K562 (cell line): ENCODE data around the gene SLC10A4. TPM values are rescaled to one million over a fixed set of nuclear protein-coding genes. Genes with fewer than 3 reads are reported as not detected.

ENCODE experiments used
- CTBP1 ChIP-seq: fragments of 450-650 bp; IDR thresholded peaks from 2 replicates; pipeline ENCODE4 v1.6.1; 2016; ENCODE audit warnings: borderline replicate concordance
- HLTF ChIP-seq: fragments of 450-650 bp; IDR thresholded peaks from 2 replicates; pipeline ENCODE4 v1.6.1; 2016
- NCOA1 ChIP-seq: fragments of 450-650 bp; IDR thresholded peaks from 2 replicates; pipeline ENCODE4 v1.6.1; 2016; ENCODE audit warnings: low read depth
- SMARCE1 ChIP-seq: fragments of 450-650 bp; IDR thresholded peaks from 2 replicates; pipeline ENCODE4 v1.7.1; 2016; ENCODE audit warnings: mild to moderate bottlenecking
- ZNF124 ChIP-seq: sonication (generic); formaldehyde crosslinking; IDR thresholded peaks from 2 replicates; pipeline ENCODE4 v1.8.1; 2022; ENCODE audit warnings: missing genetic modification reagents
- ZNF263 ChIP-seq: sonication (generic); formaldehyde crosslinking; IDR thresholded peaks from 2 replicates; pipeline ENCODE4 v1.8.0; 2022; ENCODE audit warnings: mild to moderate bottlenecking, missing genetic modification reagents, borderline replicate concordance
- ZNF41 ChIP-seq: fragments of 250-450 bp; sonication (Bioruptor Pico); conservative IDR thresholded peaks from 2 replicates; pipeline ENCODE4 v1.4.0; 2020; ENCODE audit warnings: mild to moderate bottlenecking
- polyA plus RNA-seq, 8 experiments: library from polyadenylated mRNA; depleted of rRNA in 4 of 8; stranded (reverse) in 5 of 8; unstranded in 3 of 8; fragments of >200 nt; fragmentation: Nextera tagmentation in 2 of 8; fragmentation: Illumina TruSeq in 1 of 8; extraction: Ambion mirVana in 2 of 8; extraction: Trizol in 1 of 8; gene quantifications; 2 replicates each; pipeline versions ENCODE4 v1.2.1 to v1.2.3, GENCODE V29; 2011 to 2014; ENCODE audit warnings: inconsistent platforms in 1 of 8, missing spikeins in 1 of 8
- total RNA-seq, 7 experiments: library from RNA; depleted of rRNA in 6 of 7; stranded (reverse); fragments of >200 nt in 6 of 7; fragmentation: Illumina TruSeq in 2 of 7; extraction: Trizol in 2 of 7; gene quantifications; 2 replicates each; pipeline versions ENCODE4 v1.2.1 to v1.2.3, GENCODE V29; 2011 to 2021; ENCODE audit warnings: low replicate concordance in 1 of 7
- TF ChIP-seq, protein P1 (sequence below), 2 experiments: fragments of 450-650 bp; formaldehyde crosslinking in 1 of 2; IDR thresholded peaks; 2 replicates each; pipeline versions ENCODE4 v1.4.0 to v1.6.1; 2014 to 2020; ENCODE audit warnings: mild to moderate bottlenecking in 2 of 2, borderline replicate concordance in 1 of 2, low read depth in 1 of 2
- TF ChIP-seq, protein P2 (sequence below): sonication (generic); formaldehyde crosslinking; IDR thresholded peaks from 2 replicates; pipeline ENCODE4 v1.8.0; 2023; ENCODE audit warnings: mild to moderate bottlenecking, missing genetic modification reagents
- TF ChIP-seq, protein P3 (sequence below), 2 experiments: fragments of 450-650 bp in 1 of 2; IDR thresholded peaks; 2 replicates each; pipeline ENCODE4 v1.6.1; 2011 to 2017; ENCODE audit warnings: low read depth in 2 of 2, antibody characterized with exemption in 1 of 2, borderline replicate concordance in 1 of 2, low read length in 1 of 2, mild to moderate bottlenecking in 1 of 2, mixed read lengths in 1 of 2; ENCODE audit not compliant: control insufficient read depth in 1 of 2
- TF ChIP-seq, protein P4 (sequence below), 2 experiments: fragments of 450-650 bp; IDR thresholded peaks; 2 replicates each; pipeline ENCODE4 v1.6.1; 2018; ENCODE audit warnings: mild to moderate bottlenecking in 2 of 2, low read depth in 1 of 2; ENCODE audit not compliant: partially characterized antibody in 2 of 2

Gene SLC10A4
- total and polyA plus RNA-seq, 9 of the 15 experiments (the other 6 are each of a cell fraction or from before 2014, with no cell fraction given), result 2.5 to 16.9 (median 9.3) TPM

DNA sequence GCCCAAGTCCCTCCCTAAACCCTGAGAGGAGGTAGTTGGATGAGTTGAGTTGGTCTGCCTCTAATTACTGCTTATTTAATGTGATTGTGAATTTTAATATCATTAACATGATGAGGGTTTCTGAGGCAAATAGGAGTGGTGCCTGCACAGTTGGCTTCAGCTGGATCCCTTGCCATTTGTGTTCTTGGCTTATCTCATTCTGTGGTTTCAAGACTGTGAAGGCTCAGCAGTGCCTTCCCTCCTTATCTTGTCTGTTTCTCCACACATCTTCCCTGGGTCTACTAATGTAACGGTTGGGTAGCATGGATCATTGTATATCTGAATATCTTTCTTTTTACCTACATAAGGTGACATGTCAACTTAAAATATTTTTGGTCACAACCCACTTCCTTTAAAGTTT is 1.6 kb upstream of the SLC10A4 start (continued):
- TF ChIP-seq, protein P1, sequence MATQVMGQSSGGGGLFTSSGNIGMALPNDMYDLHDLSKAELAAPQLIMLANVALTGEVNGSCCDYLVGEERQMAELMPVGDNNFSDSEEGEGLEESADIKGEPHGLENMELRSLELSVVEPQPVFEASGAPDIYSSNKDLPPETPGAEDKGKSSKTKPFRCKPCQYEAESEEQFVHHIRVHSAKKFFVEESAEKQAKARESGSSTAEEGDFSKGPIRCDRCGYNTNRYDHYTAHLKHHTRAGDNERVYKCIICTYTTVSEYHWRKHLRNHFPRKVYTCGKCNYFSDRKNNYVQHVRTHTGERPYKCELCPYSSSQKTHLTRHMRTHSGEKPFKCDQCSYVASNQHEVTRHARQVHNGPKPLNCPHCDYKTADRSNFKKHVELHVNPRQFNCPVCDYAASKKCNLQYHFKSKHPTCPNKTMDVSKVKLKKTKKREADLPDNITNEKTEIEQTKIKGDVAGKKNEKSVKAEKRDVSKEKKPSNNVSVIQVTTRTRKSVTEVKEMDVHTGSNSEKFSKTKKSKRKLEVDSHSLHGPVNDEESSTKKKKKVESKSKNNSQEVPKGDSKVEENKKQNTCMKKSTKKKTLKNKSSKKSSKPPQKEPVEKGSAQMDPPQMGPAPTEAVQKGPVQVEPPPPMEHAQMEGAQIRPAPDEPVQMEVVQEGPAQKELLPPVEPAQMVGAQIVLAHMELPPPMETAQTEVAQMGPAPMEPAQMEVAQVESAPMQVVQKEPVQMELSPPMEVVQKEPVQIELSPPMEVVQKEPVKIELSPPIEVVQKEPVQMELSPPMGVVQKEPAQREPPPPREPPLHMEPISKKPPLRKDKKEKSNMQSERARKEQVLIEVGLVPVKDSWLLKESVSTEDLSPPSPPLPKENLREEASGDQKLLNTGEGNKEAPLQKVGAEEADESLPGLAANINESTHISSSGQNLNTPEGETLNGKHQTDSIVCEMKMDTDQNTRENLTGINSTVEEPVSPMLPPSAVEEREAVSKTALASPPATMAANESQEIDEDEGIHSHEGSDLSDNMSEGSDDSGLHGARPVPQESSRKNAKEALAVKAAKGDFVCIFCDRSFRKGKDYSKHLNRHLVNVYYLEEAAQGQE (IDR thresholded peaks at IDR 0.05; ENCODE audit: borderline replicate concordance), result peak; percentile 7; the same call in 1 of the 2 replicates
- TF ChIP-seq, protein P1 (CRISPR knock-in tag; IDR thresholded peaks at IDR 0.05; ENCODE audit: low read depth), result no peak
- TF ChIP-seq, protein P2, sequence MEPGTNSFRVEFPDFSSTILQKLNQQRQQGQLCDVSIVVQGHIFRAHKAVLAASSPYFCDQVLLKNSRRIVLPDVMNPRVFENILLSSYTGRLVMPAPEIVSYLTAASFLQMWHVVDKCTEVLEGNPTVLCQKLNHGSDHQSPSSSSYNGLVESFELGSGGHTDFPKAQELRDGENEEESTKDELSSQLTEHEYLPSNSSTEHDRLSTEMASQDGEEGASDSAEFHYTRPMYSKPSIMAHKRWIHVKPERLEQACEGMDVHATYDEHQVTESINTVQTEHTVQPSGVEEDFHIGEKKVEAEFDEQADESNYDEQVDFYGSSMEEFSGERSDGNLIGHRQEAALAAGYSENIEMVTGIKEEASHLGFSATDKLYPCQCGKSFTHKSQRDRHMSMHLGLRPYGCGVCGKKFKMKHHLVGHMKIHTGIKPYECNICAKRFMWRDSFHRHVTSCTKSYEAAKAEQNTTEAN (CRISPR knock-in tag), result no peak
- TF ChIP-seq, protein P3, sequence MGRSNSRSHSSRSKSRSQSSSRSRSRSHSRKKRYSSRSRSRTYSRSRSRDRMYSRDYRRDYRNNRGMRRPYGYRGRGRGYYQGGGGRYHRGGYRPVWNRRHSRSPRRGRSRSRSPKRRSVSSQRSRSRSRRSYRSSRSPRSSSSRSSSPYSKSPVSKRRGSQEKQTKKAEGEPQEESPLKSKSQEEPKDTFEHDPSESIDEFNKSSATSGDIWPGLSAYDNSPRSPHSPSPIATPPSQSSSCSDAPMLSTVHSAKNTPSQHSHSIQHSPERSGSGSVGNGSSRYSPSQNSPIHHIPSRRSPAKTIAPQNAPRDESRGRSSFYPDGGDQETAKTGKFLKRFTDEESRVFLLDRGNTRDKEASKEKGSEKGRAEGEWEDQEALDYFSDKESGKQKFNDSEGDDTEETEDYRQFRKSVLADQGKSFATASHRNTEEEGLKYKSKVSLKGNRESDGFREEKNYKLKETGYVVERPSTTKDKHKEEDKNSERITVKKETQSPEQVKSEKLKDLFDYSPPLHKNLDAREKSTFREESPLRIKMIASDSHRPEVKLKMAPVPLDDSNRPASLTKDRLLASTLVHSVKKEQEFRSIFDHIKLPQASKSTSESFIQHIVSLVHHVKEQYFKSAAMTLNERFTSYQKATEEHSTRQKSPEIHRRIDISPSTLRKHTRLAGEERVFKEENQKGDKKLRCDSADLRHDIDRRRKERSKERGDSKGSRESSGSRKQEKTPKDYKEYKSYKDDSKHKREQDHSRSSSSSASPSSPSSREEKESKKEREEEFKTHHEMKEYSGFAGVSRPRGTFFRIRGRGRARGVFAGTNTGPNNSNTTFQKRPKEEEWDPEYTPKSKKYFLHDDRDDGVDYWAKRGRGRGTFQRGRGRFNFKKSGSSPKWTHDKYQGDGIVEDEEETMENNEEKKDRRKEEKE (IDR thresholded peaks at IDR 0.05; ENCODE audit: borderline replicate concordance in 1 of 2, control insufficient read depth in 1 of 2, low read depth in 2 of 2, low read length in 1 of 2), result no peak
- TF ChIP-seq CTBP1 (peak; percentile 95), ZNF41 (no peak), HLTF (no peak), ZNF263 (CRISPR knock-in tag) (no peak), NCOA1 (no peak), ZNF124 (CRISPR knock-in tag) (no peak), SMARCE1 (peak; percentile 82)
- TF ChIP-seq, protein P4, sequence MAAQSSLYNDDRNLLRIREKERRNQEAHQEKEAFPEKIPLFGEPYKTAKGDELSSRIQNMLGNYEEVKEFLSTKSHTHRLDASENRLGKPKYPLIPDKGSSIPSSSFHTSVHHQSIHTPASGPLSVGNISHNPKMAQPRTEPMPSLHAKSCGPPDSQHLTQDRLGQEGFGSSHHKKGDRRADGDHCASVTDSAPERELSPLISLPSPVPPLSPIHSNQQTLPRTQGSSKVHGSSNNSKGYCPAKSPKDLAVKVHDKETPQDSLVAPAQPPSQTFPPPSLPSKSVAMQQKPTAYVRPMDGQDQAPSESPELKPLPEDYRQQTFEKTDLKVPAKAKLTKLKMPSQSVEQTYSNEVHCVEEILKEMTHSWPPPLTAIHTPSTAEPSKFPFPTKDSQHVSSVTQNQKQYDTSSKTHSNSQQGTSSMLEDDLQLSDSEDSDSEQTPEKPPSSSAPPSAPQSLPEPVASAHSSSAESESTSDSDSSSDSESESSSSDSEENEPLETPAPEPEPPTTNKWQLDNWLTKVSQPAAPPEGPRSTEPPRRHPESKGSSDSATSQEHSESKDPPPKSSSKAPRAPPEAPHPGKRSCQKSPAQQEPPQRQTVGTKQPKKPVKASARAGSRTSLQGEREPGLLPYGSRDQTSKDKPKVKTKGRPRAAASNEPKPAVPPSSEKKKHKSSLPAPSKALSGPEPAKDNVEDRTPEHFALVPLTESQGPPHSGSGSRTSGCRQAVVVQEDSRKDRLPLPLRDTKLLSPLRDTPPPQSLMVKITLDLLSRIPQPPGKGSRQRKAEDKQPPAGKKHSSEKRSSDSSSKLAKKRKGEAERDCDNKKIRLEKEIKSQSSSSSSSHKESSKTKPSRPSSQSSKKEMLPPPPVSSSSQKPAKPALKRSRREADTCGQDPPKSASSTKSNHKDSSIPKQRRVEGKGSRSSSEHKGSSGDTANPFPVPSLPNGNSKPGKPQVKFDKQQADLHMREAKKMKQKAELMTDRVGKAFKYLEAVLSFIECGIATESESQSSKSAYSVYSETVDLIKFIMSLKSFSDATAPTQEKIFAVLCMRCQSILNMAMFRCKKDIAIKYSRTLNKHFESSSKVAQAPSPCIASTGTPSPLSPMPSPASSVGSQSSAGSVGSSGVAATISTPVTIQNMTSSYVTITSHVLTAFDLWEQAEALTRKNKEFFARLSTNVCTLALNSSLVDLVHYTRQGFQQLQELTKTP (IDR thresholded peaks at IDR 0.05; ENCODE audit: low read depth in 1 of 2, partially characterized antibody in 2 of 2), result no peak
